GM18502 (cell line): Measurements from ENCODE around the gene UNC5CL.

Experiments
- ATAC-seq: cut with Tn5 transposase; IDR thresholded peaks from one replicate; pipeline ENCODE4 v1.9.1; 2021; ENCODE audit warnings: mild to moderate bottlenecking; ENCODE audit not compliant: unreplicated experiment, poor library complexity

The UNC5CL gene, protein sequence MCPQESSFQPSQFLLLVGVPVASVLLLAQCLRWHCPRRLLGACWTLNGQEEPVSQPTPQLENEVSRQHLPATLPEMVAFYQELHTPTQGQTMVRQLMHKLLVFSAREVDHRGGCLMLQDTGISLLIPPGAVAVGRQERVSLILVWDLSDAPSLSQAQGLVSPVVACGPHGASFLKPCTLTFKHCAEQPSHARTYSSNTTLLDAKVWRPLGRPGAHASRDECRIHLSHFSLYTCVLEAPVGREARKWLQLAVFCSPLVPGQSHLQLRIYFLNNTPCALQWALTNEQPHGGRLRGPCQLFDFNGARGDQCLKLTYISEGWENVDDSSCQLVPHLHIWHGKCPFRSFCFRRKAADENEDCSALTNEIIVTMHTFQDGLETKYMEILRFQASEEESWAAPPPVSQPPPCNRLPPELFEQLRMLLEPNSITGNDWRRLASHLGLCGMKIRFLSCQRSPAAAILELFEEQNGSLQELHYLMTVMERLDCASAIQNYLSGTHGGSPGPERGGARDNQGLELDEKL

GRCh38 chr6:41039060-41039998, at the start of gene UNC5CL:
TSS of gene UNC5CL (minus strand) at chr6:41039221. CDS start at chr6:41035074, 4,147 bp downstream.
- ATAC-seq, result no peak

- ATAC-seq, result no peak
Measured at GRCh38 chr6:41088451-41088850, 49.4 kb upstream of the UNC5CL start.

GRCh38 chr6:41085182-41085581, 46.2 kb upstream of the UNC5CL start:
- no peak for ATAC-seq

DNA sequence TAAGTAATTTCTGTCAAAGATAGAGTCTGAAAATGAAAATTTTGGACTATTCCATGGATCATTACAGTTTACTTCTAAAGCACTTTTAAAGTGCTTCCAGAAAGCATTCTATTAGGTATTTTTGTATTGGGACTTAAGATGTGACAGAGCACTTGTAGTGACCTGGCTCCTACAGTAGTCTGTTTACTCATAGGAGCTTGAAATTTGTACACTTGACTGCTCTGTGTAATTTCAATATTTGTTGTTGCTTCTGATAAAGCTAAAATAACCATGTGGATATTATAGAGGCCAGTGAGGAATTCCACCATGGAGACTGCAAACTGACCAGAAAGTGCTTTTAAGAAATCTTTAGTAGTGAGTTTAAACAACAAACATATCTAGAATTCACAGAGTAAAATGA, 44.1 kb upstream of the UNC5CL start:
- no peak for ATAC-seq

DNA sequence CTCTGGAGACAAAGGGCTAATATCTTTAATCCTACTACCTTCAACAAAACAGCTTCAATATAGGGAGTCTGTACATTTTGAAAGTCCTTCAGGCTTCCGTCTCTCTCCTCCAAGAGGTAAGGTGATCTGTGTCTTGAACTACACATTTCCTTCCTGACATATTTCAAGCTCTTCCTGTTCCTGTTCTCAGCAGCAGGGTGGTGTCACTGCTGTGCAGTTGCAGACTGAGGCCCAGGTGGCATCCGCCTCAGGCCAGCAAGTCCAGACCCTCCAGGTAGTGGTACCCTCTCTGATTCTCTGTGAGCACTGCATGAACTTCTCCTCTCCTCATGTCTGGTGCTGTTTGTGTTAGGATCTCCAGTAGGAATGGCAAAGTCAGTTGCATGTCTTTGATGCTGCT, 41.6 kb upstream of the UNC5CL start:
- no peak for ATAC-seq

DNA sequence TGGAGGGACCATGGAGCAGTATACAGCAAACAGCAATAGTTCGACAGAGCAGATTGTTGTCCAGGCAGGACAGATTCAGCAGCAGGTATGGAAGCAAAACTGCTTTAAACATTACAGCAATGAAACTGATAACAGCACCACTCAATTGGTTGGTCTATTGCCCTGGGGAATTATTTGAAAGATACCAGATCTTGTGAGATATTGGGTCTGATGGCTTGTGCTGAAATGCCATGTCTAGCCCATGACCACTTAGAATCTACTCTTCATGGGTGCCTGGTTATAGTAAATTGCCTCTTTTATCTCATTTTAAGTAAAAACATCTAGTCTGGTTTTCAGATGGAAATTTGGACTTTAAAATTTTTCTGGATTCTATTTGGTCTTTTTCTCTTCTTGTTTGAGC, 40.1 kb upstream of the UNC5CL start:
- no peak for ATAC-seq

DNA sequence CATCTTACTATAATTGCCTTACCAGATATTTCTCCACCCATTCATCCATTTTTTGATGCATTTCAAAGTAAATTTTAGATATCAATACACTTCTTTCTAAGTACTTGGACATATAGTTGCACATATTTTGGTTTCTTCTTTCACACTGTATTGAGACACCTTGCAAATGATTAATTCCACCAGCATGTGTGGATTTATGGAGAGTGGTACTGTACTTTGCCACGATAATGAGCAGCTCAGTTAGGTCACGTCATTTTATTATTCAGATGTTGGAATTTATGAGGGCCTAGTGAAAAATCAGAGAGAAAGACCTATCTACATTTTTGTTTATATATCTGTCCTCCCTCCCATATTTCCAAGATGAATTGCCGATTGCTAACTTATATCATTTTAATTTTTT, 39.1 kb upstream of the UNC5CL start:
- no peak for ATAC-seq

DNA sequence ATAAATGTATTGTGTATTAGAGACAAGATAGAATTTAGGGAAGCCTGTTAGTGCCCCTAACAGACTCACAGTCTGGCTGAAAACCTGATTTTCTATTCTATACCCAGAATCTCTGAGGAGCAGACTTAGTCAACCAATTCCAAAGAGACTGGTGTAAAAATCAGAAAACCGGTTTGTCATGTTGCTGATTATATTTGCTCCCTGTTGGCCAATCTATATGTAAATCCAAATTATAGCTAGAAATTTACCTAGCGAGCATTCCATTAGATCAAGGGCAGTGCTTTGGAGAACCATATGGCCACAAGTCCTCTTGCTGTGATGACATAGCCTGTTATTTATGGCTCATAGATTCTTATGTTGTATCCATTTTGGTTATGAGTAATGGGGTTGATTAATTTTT, 38.5 kb upstream of the UNC5CL start:
- ATAC-seq, result no peak

DNA sequence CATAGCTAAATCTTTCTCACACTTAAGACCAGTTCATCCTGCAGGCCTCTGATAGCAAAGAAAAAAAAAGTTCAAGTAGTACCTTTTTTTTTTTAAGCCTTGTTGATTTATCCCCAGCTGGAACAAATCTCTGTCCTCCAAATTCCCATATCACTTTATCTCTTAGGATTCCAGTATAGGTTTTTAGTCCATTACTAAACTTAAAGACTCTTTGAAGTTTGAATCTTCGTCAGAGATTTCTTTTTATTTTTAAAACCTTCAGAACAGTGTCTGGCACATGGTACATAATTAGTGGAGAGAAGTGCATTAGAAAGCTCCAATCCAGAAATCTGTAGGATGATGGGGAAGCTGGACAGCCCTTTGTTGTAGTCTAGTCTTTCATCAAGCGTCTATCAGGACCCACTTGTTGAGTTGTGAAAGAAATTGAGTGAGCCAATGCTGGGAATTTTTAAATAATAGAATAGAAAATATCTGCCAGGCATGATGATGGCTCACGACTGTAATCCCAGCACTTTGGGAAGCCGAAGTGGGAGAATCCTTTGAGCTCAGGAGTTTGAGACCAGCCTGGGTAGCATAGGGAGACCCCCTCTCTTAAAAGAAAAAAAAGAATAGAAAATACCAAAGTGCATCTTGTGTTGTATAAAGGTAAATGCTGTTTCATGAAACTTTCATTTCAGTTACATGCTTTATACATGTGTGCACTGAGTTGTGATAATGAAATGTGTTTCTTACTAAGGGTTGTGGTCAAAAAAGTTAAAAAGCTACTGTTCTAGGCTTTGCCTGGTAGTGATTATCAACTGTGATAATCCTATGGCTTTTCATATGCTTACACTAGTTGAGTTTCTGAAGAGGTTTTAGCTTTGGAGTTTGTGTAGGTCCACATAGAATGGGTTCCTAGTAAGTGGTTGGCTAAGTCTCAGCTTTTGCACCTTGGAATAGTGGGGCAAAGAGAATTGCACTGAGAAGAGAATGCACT, 36.9 kb upstream of the UNC5CL start:
- no peak for ATAC-seq

DNA sequence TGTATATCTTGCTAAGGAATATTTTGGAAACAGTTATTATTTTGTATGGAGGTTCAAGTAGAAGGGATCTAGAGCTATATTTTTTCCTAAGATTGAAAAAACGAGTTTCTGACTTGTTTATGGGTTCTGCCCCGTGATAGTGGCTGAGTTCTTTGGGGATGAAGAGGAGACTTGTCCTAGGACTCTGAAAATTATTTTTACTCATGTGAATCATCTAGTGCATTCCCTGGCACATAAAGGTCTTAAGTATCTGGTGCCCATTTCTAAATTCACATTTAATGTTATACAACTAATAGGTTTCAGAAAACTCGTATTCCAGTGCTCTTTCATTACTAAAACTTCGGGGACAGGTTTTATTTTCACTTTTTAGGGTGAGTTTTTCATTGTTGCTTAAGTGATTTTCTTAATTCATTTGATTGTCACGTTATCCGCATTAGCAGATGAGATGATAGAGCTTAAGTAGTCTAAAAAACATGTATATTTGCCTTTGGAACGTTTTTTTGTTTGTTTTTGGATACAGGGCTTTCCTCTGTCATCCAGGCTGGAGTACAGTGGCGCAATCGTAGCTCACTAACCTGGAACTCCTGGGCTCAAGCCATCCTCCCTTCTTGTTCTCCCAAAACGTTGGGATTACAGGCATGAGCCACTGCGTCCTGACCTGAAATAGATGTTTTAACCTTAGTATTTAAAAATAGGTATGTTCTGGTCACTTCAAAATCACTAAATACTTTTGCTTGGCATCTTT, 35.8 kb upstream of the UNC5CL start:
- ATAC-seq, result no peak

DNA sequence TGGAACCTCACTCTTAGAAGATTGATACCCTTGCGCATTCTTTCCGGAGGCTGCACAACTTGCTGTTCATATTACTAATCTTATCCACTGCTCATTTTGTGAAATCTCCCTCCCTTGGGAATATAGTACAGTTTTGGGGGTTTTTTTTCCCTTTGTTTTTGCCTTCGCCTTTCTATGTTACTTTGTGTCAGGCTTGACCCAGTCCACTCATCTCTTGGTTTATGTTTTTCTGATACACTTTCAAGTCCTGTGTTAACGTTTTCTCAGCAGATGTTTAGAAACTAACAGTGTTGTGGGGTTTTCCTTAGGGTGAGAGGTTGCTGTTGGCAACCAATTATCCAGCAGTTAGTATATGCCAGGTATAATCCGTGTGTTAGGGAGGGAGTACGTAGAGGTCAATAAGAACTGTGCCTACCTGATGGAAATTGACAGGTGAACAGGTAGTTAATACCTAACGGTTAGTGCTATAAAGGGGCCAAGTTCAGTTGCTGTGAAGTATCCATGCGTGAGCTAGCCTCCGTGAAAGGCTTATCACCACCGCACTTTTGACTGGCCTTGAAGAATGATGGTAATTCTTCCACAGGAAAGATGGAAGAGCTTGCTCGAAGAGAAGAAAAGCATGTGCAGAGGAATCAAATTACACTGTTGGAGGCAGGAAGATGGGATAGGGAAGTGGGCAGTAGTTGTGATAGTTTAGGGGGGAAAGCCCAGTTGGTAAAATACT, 35.1 kb upstream of the UNC5CL start:
- ATAC-seq, result no peak

DNA sequence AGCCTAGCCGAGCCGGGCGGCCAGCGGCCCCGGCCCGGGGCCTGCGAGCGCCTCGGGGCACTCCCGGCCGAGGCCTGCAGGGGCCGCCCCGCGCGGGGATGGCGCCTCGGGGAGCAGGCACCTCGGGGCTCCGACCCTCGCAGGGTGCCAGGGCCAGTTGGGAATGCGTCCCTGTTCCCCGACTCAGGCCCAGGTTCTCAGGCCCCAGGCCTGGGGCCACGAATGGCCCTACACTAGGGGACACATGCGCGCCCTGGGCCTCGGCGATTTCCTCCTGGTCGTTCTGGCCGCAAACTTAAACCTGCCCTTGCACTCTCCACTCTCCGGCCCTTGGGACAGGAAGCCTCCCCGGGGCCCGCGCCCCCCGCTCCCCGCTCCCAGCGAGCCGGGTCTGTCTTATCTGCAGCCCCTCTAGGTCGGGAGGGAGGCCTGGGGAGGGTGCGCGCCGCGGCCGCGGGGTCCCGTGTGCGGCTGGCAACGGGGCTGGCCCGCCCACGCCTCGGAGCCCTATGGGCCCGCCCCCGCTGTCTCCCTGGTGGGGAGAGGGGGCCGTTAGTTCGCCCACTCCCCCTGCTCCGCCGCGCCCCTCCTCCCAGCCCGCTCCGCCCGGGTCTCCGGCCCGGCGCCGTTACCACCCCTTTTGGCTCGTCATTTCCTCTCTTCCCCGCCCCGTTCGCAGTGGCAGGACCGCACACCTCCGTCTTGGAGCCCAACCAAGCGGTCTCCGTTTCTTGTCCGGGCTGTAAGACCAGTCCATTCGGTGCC, 34.4 kb upstream of the UNC5CL start:
- peak; percentile 35 for ATAC-seq

DNA sequence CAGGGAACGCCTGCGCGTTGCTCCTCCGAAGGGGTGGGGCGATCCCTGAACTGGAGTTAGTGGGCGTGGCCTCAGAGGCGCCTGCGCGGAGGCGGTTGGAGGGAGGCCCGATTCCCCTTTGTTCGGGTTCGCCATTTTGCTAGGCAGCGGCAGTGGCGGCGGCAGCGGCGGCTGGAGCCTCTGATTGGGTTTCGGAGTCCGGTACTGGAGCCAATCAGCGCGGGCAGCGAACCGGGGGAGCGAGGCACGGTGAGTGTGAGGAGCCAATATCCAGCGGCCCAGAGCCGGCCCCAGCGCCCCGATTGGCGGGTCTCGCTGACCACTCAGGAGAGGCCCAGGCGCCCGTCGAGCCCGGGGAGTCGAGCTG, 33.8 kb upstream of the UNC5CL start, which contains the start of gene NFYA:
Gene NFYA, plus strand, starts transcription at position 139 of the 367 bp plus-strand sequence. CDS start 6,116 bp downstream, outside the sequence.
- ATAC-seq, result peak; percentile 62

DNA sequence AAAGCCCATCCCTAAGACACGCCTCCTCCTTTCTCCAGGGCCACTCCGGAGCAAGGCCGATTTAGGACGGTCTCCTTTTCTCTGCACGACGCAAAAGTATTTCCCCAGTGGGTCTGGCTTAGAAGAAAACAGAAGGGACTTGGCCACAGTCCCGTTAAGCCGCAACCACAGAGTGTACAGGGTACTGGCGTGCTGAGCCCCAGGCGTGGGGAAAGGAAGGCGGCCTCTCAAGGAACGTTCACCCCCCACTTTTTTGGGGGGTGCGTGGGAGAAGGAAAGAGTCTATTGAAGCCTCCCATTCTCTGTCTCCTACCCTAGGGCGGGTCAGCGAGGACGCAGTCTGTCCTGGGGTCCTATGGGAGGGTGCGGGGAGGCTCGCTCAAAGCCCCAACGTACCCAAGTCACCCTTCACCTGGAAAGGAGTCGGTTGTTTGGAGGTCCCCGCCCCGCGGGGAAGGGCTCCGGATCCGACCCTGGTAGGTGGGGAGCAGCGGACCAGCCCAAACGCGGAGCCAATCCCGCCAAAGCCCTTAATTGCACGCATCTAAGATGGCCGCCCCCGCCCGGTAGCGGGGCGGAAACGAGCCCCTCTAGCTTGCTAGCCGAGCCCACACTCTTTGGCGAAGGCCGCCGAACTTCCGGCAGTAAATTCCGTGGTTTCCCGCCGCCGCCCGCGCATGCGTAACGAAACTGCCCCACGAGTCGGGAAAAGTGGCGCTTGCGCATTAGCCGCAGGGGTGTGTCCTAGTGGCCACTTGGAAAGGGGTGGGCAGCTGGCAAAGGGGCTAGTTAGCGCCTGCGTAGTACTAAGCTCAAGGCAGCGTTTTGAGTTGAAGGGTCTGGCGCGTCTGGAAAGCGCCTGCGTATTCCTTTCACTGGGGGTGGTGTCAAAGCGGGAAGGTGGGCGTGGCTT, 33.2 kb upstream of the UNC5CL start, which contains the start of gene OARD1:
Gene OARD1, minus strand, starts transcription at position 434 of the 913 bp plus-strand sequence. CDS start 722 bp downstream, outside the sequence.
- ATAC-seq, result peak; percentile 75

DNA sequence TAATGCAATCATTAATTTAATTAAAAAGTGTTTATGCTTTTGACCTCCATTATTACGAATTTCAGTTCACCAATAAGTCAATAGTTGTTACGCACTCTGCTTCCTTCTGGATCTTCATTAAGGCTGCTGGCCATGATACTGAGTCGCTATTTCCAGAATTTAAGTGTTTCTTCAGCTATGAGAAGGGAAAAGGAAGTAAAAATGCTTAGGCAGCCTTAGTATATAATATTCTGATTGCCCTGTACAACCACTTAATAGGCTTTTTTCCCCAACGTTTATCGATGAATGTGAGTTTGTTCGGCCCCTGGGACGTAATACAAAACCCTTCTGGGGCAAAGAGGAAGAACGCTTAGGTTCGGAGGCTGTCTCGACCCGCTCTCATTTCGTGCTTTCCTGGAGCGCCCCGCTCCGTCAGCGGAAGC, 32.5 kb upstream of the UNC5CL start:
- no peak for ATAC-seq

DNA sequence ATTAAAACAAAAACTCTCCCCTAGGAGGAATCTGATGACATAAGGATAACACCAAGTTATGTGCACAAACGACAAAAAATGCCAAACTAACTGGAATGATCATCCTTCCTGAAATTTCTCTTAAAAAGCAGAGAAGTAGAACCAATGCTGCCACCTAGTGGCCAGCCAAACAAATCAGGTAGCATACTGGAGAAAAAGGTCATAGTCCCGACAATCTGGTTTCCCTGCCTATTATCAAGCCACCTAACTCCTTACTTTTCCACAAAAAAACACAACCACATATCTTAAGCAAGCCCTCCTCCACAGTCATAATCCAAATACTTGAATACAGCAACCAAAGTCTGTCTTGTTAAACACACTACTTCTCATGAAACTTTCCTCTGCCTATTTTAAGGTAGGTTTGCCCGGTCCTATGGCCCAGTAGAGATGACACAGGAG, 27.9 kb upstream of the UNC5CL start:
- no peak for ATAC-seq
